GM12878 (cell line): ENCODE results near the gene METTL8.

Source experiments
- RFX5 ChIP-seq: IDR thresholded peaks from 2 replicates; pipeline ENCODE4 v1.6.1; 2011; ENCODE audit warnings: low read depth, low read length, improper control_type of control experiment
- ZNF592 ChIP-seq: fragments of 450-650 bp; IDR thresholded peaks from 2 replicates; pipeline ENCODE4 v1.6.1; 2017; ENCODE audit warnings: mild to moderate bottlenecking, moderate library complexity

DNA sequence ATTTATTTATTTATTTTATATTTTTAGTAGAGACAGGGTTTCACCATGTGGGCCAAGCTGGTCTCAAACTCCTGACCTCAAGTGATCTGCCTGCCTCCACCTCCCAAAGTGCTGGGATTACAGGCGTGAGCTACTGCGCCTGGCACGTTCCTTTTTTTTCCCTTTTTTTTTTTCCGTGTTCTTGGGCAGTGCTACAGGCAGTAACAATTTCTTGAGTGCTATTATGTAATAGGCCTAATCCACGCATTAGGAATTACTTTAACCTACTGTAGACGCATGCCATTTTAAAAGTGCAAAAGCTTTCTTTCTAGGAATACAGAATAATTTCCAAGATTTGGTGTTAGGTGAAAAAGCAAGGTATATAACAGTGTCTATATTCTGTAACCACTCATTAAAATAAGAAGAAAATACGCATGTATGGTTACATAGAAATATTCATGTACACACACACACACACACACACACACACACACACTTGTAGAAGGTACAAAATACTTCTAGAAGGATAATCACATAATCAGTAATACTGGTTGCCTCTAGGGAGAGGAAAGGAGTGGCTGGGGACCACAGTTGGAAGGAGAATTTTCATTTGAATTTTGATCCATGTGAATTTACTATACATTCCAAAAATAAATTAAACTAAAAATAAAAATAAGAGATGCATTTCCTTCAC lies 92.3 kb downstream of the METTL8 start:
- no peak for TF ChIP-seq ZNF592
- TF ChIP-seq RFX5, result no peak
